ENCODE measurements around the gene DTNB. TPM values are rescaled to one million over a fixed set of nuclear protein-coding genes. Genes with fewer than 3 reads are reported as not detected.

DTNB gene
- polyA plus RNA-seq, 1 experiment: 12.5 TPM

DNA sequence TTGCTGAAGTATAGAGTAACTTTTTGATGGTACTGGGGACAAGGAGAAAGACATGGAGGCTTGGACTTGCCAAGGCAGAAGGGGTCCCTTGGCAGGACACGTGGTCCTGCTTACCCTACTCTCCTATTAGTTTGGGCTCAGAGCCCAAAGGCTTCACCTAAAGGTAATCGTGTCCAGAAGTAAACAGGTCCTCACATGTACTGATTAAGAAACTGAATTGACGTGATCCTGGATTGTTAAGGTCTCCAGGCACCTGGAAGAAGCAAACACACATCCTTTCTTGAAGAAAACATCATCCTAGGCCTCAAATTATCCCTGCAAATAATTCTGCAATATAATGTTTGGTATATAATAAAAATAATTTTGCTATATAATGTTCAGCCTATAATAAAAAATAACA lies 50.0 kb downstream of the DTNB start:
- H3K27ac ChIP-seq (ENCODE audit: low read depth, low read length): no peak overlapping the region
- TF ChIP-seq, protein P1, sequence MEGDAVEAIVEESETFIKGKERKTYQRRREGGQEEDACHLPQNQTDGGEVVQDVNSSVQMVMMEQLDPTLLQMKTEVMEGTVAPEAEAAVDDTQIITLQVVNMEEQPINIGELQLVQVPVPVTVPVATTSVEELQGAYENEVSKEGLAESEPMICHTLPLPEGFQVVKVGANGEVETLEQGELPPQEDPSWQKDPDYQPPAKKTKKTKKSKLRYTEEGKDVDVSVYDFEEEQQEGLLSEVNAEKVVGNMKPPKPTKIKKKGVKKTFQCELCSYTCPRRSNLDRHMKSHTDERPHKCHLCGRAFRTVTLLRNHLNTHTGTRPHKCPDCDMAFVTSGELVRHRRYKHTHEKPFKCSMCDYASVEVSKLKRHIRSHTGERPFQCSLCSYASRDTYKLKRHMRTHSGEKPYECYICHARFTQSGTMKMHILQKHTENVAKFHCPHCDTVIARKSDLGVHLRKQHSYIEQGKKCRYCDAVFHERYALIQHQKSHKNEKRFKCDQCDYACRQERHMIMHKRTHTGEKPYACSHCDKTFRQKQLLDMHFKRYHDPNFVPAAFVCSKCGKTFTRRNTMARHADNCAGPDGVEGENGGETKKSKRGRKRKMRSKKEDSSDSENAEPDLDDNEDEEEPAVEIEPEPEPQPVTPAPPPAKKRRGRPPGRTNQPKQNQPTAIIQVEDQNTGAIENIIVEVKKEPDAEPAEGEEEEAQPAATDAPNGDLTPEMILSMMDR (IDR thresholded peaks at IDR 0.05; ENCODE audit: low read depth, low read length): no peak
- POLR2A ChIA-PET: no interaction called here
- no peak for DNase-seq (ENCODE audit: low read depth, low spot score)
- CTCF ChIA-PET: interaction anchor here (0.9 to 1.0 kb wide), 2 partner anchors 40 to 42 kb away, joined by 3 read pairs; no protein-coding TSS in a partner anchor
- no peaks in the 10 kb centered on the region for H3K27me3 ChIP-seq (ENCODE audit: control insufficient read depth, insufficient read depth, low read length)
- no peak overlapping the region for H3K4me3 ChIP-seq (ENCODE audit: low read depth, low read length)
- no peaks in the 10 kb centered on the region for H3K9me3 ChIP-seq (ENCODE audit: control insufficient read depth, insufficient read depth, low read length)

DNA sequence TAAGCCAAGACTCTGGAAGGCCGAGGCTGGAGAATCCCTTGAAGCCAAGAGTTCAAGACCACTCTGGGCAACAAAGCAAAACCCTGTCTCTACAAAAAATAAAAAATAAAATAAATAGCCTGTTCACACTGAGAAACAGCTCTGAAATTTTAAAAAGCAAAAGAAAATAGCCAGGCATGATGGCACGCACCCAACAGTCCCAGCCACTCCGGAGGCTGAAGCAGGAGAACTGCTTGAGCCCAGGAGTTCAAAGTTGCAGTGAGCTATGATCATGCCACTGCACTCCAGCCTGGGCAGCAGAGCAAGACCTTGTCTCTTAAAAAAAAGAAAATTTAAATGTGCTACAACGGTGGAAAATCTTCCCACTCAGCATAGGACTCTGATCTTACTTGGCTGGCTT lies 52.7 kb downstream of the DTNB start:
- Histone ChIP-seq H3K27me3 (ENCODE audit: control insufficient read depth, insufficient read depth, low read length) (no peaks in the 10 kb centered on the region), H3K4me3 (ENCODE audit: low read depth, low read length) (no peak overlapping the region), H3K27ac (ENCODE audit: low read depth, low read length) (no peak overlapping the region), H3K9me3 (ENCODE audit: control insufficient read depth, insufficient read depth, low read length) (no peaks in the 10 kb centered on the region)
- no peak for DNase-seq (ENCODE audit: low read depth, low spot score)
- TF ChIP-seq, protein P1 (IDR thresholded peaks at IDR 0.05; ENCODE audit: low read depth, low read length): no peak
- ChIA-PET CTCF (interaction anchor here (3.5 kb wide), 1 partner anchor 13 kb away, joined by 26 read pairs; no protein-coding TSS in a partner anchor), POLR2A (no interaction called here)

GRCh38 chr2:25620077-25620476 lies 53.3 kb downstream of the DTNB start:
- POLR2A ChIA-PET: no interaction called here
- CTCF ChIA-PET: interaction anchor here (3.5 kb wide), 1 partner anchor 13 kb away, joined by 26 read pairs; no protein-coding TSS in a partner anchor

GRCh38 chr2:25619185-25619584 lies 54.2 kb downstream of the DTNB start:
- ChIA-PET CTCF (interaction anchor here (0.6 to 3.5 kb wide), 5 partner anchors 12 to 257 kb away, joined by 3 to 26 read pairs (median 4); no protein-coding TSS in a partner anchor), POLR2A (interaction anchor here (0.7 kb wide), 1 partner anchor 95 kb away, joined by 3 read pairs; no protein-coding TSS in a partner anchor)
- TF ChIP-seq, protein P1 (IDR thresholded peaks at IDR 0.05; ENCODE audit: low read depth, low read length): no peak
- H3K9me3 ChIP-seq (ENCODE audit: control insufficient read depth, insufficient read depth, low read length): no peaks in the 10 kb centered on the region
- no peak overlapping the region for H3K27ac ChIP-seq (ENCODE audit: low read depth, low read length)
- H3K4me3 ChIP-seq (ENCODE audit: low read depth, low read length): no peak overlapping the region
- H3K27me3 ChIP-seq (ENCODE audit: control insufficient read depth, insufficient read depth, low read length): no peaks in the 10 kb centered on the region
- no peak for DNase-seq (ENCODE audit: low read depth, low spot score)

More at GRCh38 chr2:25620077-25620476, 53.3 kb downstream of the DTNB start:
- no peaks in the 10 kb centered on the region for H3K9me3 ChIP-seq (ENCODE audit: control insufficient read depth, insufficient read depth, low read length)
- H3K27me3 ChIP-seq (ENCODE audit: control insufficient read depth, insufficient read depth, low read length): no peaks in the 10 kb centered on the region
- TF ChIP-seq, protein P1 (IDR thresholded peaks at IDR 0.05; ENCODE audit: low read depth, low read length): no peak
- H3K27ac ChIP-seq (ENCODE audit: low read depth, low read length): no peak overlapping the region
- no peak for DNase-seq (ENCODE audit: low read depth, low spot score)
- H3K4me3 ChIP-seq (ENCODE audit: low read depth, low read length): no peak overlapping the region

- ChIA-PET POLR2A (interaction anchor here (0.7 kb wide), 1 partner anchor 95 kb away, joined by 3 read pairs; no protein-coding TSS in a partner anchor), CTCF (interaction anchor here (0.6 to 3.5 kb wide), 6 partner anchors 8 to 257 kb away, joined by 3 to 26 read pairs (median 4); no protein-coding TSS in a partner anchor)
- TF ChIP-seq, protein P1 (IDR thresholded peaks at IDR 0.05; ENCODE audit: low read depth, low read length): no peak
- H3K27me3 ChIP-seq (ENCODE audit: control insufficient read depth, insufficient read depth, low read length): no peaks in the 10 kb centered on the region
- no peak for DNase-seq (ENCODE audit: low read depth, low spot score)
- no peaks in the 10 kb centered on the region for H3K9me3 ChIP-seq (ENCODE audit: control insufficient read depth, insufficient read depth, low read length)
- H3K27ac ChIP-seq (ENCODE audit: low read depth, low read length): no peak overlapping the region
- no peak overlapping the region for H3K4me3 ChIP-seq (ENCODE audit: low read depth, low read length)
Measured at GRCh38 chr2:25618676-25619075, 54.7 kb downstream of the DTNB start.

Data from AG04450 (cell line).